ENCODE results near the gene NEK6. TPM values are rescaled to one million over a fixed set of nuclear protein-coding genes. Genes with fewer than 3 reads are reported as not detected.

The NEK6 gene
- total RNA-seq, 5 donors from 2014 or later (not counting 1 experiment from before 2014, with no cell fraction given): 5.9 to 12.5 (median 10.4) TPM

DNA sequence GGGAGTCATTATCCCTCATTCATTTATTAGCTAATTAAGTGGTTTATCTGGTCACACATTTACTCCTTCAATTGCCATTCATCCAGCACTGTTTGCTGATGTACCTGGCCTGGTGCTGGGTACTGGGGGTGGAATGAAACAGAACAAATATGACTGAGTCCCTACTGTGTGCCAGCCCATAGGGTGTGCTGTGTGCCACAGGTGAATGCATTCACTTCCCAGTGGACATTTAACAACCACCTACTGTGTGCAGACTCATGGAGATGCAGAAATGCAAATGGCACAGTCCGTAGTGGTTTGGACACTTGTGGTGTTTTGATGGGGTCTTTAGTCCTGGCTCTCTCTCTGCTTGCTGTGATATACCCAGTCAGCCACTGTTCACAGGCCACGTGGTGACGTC, 10.5 kb downstream of the NEK6 start:
- WGBS (ENCODE audit: insufficient coverage): 92% methylated on average over 3 of the region's 3 CpGs
- no peak for DNase-seq
- no peaks in the 10 kb centered on the region for H3K9me3 ChIP-seq
- H3K36me3 ChIP-seq (ENCODE audit: control insufficient read depth in 2 of 2, extremely low read depth in 1 of 2, insufficient read depth in 1 of 2, low read length in 1 of 2): no peaks in the 10 kb centered on the region
- H3K4me3 ChIP-seq (ENCODE audit: control insufficient read depth in 1 of 2, extremely low read depth in 1 of 2, low read length in 1 of 2): no peak overlapping the region
- H3K4me3 Mint-ChIP-seq: no peak overlapping the region
- H3K4me1 ChIP-seq (ENCODE audit: control insufficient read depth in 1 of 2, extremely low read depth in 1 of 2, insufficient read depth in 2 of 2, low read length in 2 of 2): peaks cover 0 to 15% of the 10 kb centered on the region in 2 experiments
- POLR2A ChIA-PET: no interaction called here
- CTCF ChIA-PET: no interaction called here
- H3K4me1 Mint-ChIP-seq: peaks cover 0 to 22% (median 5%) of the 10 kb centered on the region in 3 donors
- H3K27ac Mint-ChIP-seq: no peak overlapping the region
- H3K27ac ChIP-seq (ENCODE audit: low read length): no peak overlapping the region
- no peaks in the 10 kb centered on the region for H3K9me3 Mint-ChIP-seq
- no peak for ATAC-seq (replicated peaks in 1 of 4)
- H3K36me3 Mint-ChIP-seq: no peaks in the 10 kb centered on the region
- H3K27me3 ChIP-seq (replicated peaks in 1 of 2; ENCODE audit: control insufficient read depth in 2 of 2, extremely low read depth in 1 of 2, insufficient read depth in 2 of 2, low read length in 1 of 2): no peaks in the 10 kb centered on the region
- no peaks in the 10 kb centered on the region for H3K27me3 Mint-ChIP-seq

DNA sequence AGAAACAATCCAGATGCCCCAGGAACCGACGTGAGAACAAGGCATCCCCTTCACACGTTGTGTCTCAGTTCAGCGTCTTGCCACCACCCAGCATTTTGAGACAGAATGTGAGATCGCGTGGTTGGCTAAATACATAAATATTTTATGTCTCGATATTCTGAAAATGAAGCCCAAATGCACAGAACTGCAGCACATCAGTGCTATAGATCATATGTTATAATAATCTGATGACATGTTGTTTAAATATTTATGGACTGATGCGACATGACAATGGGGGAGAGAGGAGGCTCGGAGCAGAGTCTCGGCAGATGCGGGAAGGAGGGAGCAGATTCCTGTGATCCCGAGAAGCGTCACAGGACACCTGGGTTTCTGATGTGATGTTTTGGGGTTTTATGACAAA, 10.9 kb downstream of the NEK6 start:
- H3K27ac Mint-ChIP-seq: no peak overlapping the region
- peaks cover 0 to 15% of the 10 kb centered on the region in 2 experiments for H3K4me1 ChIP-seq (ENCODE audit: control insufficient read depth in 1 of 2, extremely low read depth in 1 of 2, insufficient read depth in 2 of 2, low read length in 2 of 2)
- CTCF ChIA-PET: no interaction called here

DNA sequence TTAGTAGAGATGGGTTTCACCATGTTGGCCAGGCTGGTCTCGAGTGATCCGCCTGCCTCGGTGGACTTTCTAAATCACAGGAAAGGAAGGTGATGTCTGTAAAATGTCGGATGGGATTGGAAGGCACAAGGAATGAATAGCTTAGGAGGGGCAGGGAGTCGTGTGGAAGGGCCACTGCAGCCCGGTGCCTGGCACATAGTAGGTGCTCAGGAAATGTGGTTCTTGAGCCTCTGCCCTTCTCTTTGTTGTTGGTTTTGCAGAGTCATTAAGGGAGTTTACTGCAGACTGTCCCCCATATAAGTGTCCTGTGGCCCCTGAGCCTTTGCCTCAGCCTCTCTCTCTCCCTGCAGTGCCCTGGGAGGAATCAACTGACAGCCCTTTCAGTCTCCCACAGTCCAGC, 11.8 kb downstream of the NEK6 start:
- Mint-ChIP-seq H3K27me3 (no peaks in the 10 kb centered on the region), H3K36me3 (no peaks in the 10 kb centered on the region), H3K9me3 (no peaks in the 10 kb centered on the region), H3K4me1 (peaks cover 0 to 22% (median 5%) of the 10 kb centered on the region in 3 donors), H3K4me3 (no peak overlapping the region), H3K27ac (no peak overlapping the region)
- H3K4me1 ChIP-seq (ENCODE audit: control insufficient read depth in 1 of 2, extremely low read depth in 1 of 2, insufficient read depth in 2 of 2, low read length in 2 of 2): peaks cover 0 to 12% of the 10 kb centered on the region in 2 experiments
- H3K9me3 ChIP-seq: no peaks in the 10 kb centered on the region
- DNase-seq: no peak
- H3K4me3 ChIP-seq (ENCODE audit: control insufficient read depth in 1 of 2, extremely low read depth in 1 of 2, low read length in 1 of 2): no peak overlapping the region
- CTCF ChIA-PET: no interaction called here
- no peaks in the 10 kb centered on the region for H3K36me3 ChIP-seq (ENCODE audit: control insufficient read depth in 2 of 2, extremely low read depth in 1 of 2, insufficient read depth in 1 of 2, low read length in 1 of 2)
- 100% methylated on average over 3 of the region's 6 CpGs for WGBS (ENCODE audit: insufficient coverage)
- POLR2A ChIA-PET: no interaction called here
- no peaks in the 10 kb centered on the region for H3K27me3 ChIP-seq (replicated peaks in 1 of 2; ENCODE audit: control insufficient read depth in 2 of 2, extremely low read depth in 1 of 2, insufficient read depth in 2 of 2, low read length in 1 of 2)
- H3K27ac ChIP-seq (ENCODE audit: low read length): no peak overlapping the region
- no peak for ATAC-seq (replicated peaks in 1 of 4)

More for the DNA sequence above, 10.9 kb downstream of the NEK6 start:
- H3K36me3 Mint-ChIP-seq: no peaks in the 10 kb centered on the region
- H3K36me3 ChIP-seq (ENCODE audit: control insufficient read depth in 2 of 2, extremely low read depth in 1 of 2, insufficient read depth in 1 of 2, low read length in 1 of 2): no peaks in the 10 kb centered on the region
- H3K4me1 Mint-ChIP-seq: peaks cover 0 to 22% (median 5%) of the 10 kb centered on the region in 3 donors
- no peaks in the 10 kb centered on the region for H3K27me3 ChIP-seq (replicated peaks in 1 of 2; ENCODE audit: control insufficient read depth in 2 of 2, extremely low read depth in 1 of 2, insufficient read depth in 2 of 2, low read length in 1 of 2)
- H3K4me3 Mint-ChIP-seq: no peak overlapping the region
- H3K4me3 ChIP-seq (ENCODE audit: control insufficient read depth in 1 of 2, extremely low read depth in 1 of 2, low read length in 1 of 2): no peak overlapping the region
- H3K27me3 Mint-ChIP-seq: no peaks in the 10 kb centered on the region
- no peak for DNase-seq
- H3K9me3 ChIP-seq: no peaks in the 10 kb centered on the region
- 93% methylated on average over 4 of the region's 13 CpGs for WGBS (ENCODE audit: insufficient coverage)
- no peak overlapping the region for H3K27ac ChIP-seq (ENCODE audit: low read length)
- no peak for ATAC-seq (replicated peaks in 1 of 4)
- no peaks in the 10 kb centered on the region for H3K9me3 Mint-ChIP-seq
- POLR2A ChIA-PET: no interaction called here

DNA sequence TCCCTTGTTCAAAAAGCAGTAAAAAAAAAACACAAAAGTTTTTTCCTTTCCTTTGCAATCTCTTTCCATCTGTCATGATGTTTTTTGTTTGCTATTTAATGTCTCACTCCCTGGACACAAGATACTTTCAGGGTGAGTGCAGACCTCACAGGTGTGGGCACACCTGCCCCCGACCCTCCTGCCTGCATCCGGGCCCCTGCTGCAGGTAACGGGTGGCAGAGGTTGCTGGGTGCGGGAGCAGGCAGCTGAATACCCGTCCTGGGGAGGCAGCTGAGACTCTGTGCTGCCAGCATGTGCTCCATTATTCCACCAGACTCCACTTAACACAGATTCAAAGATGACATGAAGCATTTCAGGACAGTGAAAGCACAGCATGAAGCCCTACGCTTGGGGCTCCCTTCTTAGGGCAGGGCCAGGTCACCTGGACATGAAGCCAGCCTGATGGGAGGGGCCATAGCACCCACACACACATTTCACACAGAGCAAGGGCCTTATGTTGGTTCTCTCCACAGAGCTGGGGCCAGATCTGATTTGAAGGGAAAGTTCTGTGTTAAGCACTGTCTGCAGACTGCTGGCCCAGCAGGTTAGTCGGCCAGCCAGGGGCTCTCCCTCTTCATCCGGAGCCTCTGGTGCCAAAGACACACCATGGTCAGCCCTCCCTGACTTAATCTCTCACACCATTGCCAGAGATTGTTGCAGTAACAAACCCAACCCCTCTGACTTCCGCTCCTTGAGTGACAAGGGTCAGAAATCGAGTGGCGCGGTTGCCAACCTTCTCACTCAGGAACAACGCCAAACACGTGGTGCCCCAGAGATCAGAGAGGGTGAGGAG, 13.0 kb downstream of the NEK6 start:
- no peak overlapping the region for H3K4me3 ChIP-seq (ENCODE audit: control insufficient read depth in 1 of 2, extremely low read depth in 1 of 2, low read length in 1 of 2)
- Mint-ChIP-seq H3K4me1 (peaks cover 0 to 16% (median 2%) of the 10 kb centered on the region in 3 donors), H3K36me3 (no peaks in the 10 kb centered on the region), H3K27me3 (no peaks in the 10 kb centered on the region), H3K4me3 (no peak overlapping the region), H3K27ac (no peak overlapping the region), H3K9me3 (no peaks in the 10 kb centered on the region)
- DNase-seq (no peak), ATAC-seq (replicated peaks in 1 of 4) (no peak)
- CTCF ChIA-PET: no interaction called here
- H3K36me3 ChIP-seq (ENCODE audit: control insufficient read depth in 2 of 2, extremely low read depth in 1 of 2, insufficient read depth in 1 of 2, low read length in 1 of 2): no peaks in the 10 kb centered on the region
- 87% methylated on average over 12 of the region's 14 CpGs for WGBS (ENCODE audit: insufficient coverage)
- POLR2A ChIA-PET: no interaction called here
- H3K4me1 ChIP-seq (ENCODE audit: control insufficient read depth in 1 of 2, extremely low read depth in 1 of 2, insufficient read depth in 2 of 2, low read length in 2 of 2): peaks cover 0 to 8% of the 10 kb centered on the region in 2 experiments
- H3K9me3 ChIP-seq: no peaks in the 10 kb centered on the region
- no peaks in the 10 kb centered on the region for H3K27me3 ChIP-seq (replicated peaks in 1 of 2; ENCODE audit: control insufficient read depth in 2 of 2, extremely low read depth in 1 of 2, insufficient read depth in 2 of 2, low read length in 1 of 2)
- H3K27ac ChIP-seq (ENCODE audit: low read length): no peak overlapping the region

DNA sequence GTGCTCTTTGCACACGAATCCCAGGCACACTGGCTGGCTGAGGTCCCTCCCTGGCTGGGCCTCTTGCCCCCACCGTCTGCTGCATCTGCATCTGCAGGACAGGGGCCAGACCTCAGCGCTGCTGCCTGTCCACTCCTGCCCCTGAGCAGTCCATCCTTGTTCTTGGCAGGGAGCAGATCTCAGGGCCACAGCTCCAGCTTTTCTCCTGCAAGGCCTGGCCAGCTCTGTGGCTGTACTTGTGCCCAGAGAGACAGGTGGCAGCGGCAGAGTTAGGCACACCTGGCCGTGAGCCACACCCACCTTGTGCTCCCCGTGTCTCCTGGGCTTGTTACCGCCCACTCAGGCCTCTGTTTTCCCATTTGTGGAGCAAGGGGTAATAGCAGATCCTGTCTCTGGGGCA, 13.9 kb downstream of the NEK6 start:
- ChIA-PET CTCF (no interaction called here), POLR2A (no interaction called here)
- no peak for DNase-seq
- WGBS (ENCODE audit: insufficient coverage): 90% methylated on average over 7 of the region's 7 CpGs
- Mint-ChIP-seq H3K27me3 (no peaks in the 10 kb centered on the region), H3K27ac (no peak overlapping the region), H3K4me1 (peaks cover 0 to 9% (median 1%) of the 10 kb centered on the region in 3 donors), H3K9me3 (no peaks in the 10 kb centered on the region), H3K4me3 (no peak overlapping the region), H3K36me3 (no peaks in the 10 kb centered on the region)
- ATAC-seq (replicated peaks in 1 of 4): no peak
- H3K27me3 ChIP-seq (replicated peaks in 1 of 2; ENCODE audit: control insufficient read depth in 2 of 2, extremely low read depth in 1 of 2, insufficient read depth in 2 of 2, low read length in 1 of 2): no peaks in the 10 kb centered on the region
- H3K4me1 ChIP-seq (ENCODE audit: control insufficient read depth in 1 of 2, extremely low read depth in 1 of 2, insufficient read depth in 2 of 2, low read length in 2 of 2): peaks cover 0 to 6% of the 10 kb centered on the region in 2 experiments
- H3K36me3 ChIP-seq (ENCODE audit: control insufficient read depth in 2 of 2, extremely low read depth in 1 of 2, insufficient read depth in 1 of 2, low read length in 1 of 2): no peaks in the 10 kb centered on the region
- no peaks in the 10 kb centered on the region for H3K9me3 ChIP-seq
- H3K27ac ChIP-seq (ENCODE audit: low read length): no peak overlapping the region
- no peak overlapping the region for H3K4me3 ChIP-seq (ENCODE audit: control insufficient read depth in 1 of 2, extremely low read depth in 1 of 2, low read length in 1 of 2)

DNA sequence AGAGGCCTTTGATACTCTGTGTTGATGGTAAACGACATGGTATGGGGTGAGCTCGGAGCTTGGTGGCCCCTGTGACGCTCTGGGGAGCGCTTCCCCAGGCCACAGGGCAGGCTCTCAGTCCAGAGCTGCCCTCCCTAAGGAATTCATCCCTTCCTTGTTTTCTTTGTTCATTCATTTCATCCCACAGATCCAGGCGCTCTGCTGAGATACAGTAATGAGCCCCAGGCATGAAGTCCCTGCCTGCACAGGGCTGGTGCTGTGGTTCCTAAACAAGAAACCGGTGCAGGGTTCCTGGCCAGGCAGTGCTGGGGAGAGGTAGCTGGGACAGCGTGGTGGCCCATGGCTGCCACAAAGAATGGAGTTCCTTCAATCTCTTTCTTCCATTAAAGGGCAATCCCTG, 14.4 kb downstream of the NEK6 start:
- peaks cover 0 to 10% (median 1%) of the 10 kb centered on the region in 3 donors for H3K4me1 Mint-ChIP-seq
- ATAC-seq (replicated peaks in 1 of 4) (no peak), DNase-seq (no peak)
- H3K36me3 ChIP-seq (ENCODE audit: control insufficient read depth in 2 of 2, extremely low read depth in 1 of 2, insufficient read depth in 1 of 2, low read length in 1 of 2): no peaks in the 10 kb centered on the region
- no peak overlapping the region for H3K4me3 ChIP-seq (ENCODE audit: control insufficient read depth in 1 of 2, extremely low read depth in 1 of 2, low read length in 1 of 2)
- no peaks in the 10 kb centered on the region for H3K9me3 Mint-ChIP-seq
- ChIA-PET CTCF (no interaction called here), POLR2A (no interaction called here)
- H3K36me3 Mint-ChIP-seq: no peaks in the 10 kb centered on the region
- H3K4me1 ChIP-seq (ENCODE audit: control insufficient read depth in 1 of 2, extremely low read depth in 1 of 2, insufficient read depth in 2 of 2, low read length in 2 of 2): peaks cover 0 to 6% of the 10 kb centered on the region in 2 experiments
- no peaks in the 10 kb centered on the region for H3K27me3 ChIP-seq (replicated peaks in 1 of 2; ENCODE audit: control insufficient read depth in 2 of 2, extremely low read depth in 1 of 2, insufficient read depth in 2 of 2, low read length in 1 of 2)
- no peaks in the 10 kb centered on the region for H3K27me3 Mint-ChIP-seq
- no peak overlapping the region for H3K27ac ChIP-seq (ENCODE audit: low read length)
- WGBS (ENCODE audit: insufficient coverage): 90% methylated on average over 2 of the region's 7 CpGs
- no peaks in the 10 kb centered on the region for H3K9me3 ChIP-seq
- H3K27ac Mint-ChIP-seq: no peak overlapping the region
- H3K4me3 Mint-ChIP-seq: no peak overlapping the region
